ENCODE data around the gene GTPBP1. TPM values are rescaled to one million over a fixed set of nuclear protein-coding genes. Genes with fewer than 3 reads are reported as not detected.

The GTPBP1 gene
- total and polyA plus RNA-seq, 2 of the 13 experiments (the other 11 are each of a cell fraction or from before 2014, with no cell fraction given) = 22.3 to 27.0 TPM

GRCh38 chr22:38656256-38657044 is 49.3 kb upstream of the GTPBP1 start, which contains the start of the genes CBY1 and FAM227A (continued):
- no peak for TF ChIP-seq BATF2 (CRISPR knock-in tag; IDR thresholded peaks at IDR 0.05)
- TF ChIP-seq ZNF713 (CRISPR knock-in tag; IDR thresholded peaks at IDR 0.05) = no peak
- no peak for TF ChIP-seq ZNF7 (CRISPR knock-in tag; IDR thresholded peaks at IDR 0.05)
- TF ChIP-seq NFYC (CRISPR knock-in tag; IDR thresholded peaks at IDR 0.05) = no peak
- TF ChIP-seq SNAI1 (CRISPR knock-in tag; IDR thresholded peaks at IDR 0.05; ENCODE audit: borderline replicate concordance) = no peak
- TF ChIP-seq NR2F6 (IDR thresholded peaks at IDR 0.05) = no peak
- TF ChIP-seq NR2F6 (CRISPR knock-in tag; IDR thresholded peaks at IDR 0.05) = 0 out of 2 replicates have a peak, but pooled peaks have one; percentile 22
- no peak for TF ChIP-seq KLF11 (CRISPR knock-in tag; IDR thresholded peaks at IDR 0.05)
- peak; percentile 91 for TF ChIP-seq SOX5 (CRISPR knock-in tag; IDR thresholded peaks at IDR 0.05; ENCODE audit: borderline replicate concordance)
- no peak for TF ChIP-seq ZNF101 (CRISPR knock-in tag; IDR thresholded peaks at IDR 0.05; ENCODE audit: borderline replicate concordance, low read depth)
- TF ChIP-seq ZNF329 (CRISPR knock-in tag; IDR thresholded peaks at IDR 0.05; ENCODE audit: low read depth) = no peak
- peak; percentile 91 for TF ChIP-seq PHF8 (CRISPR knock-in tag; IDR thresholded peaks at IDR 0.05)
- TF ChIP-seq, protein P1, sequence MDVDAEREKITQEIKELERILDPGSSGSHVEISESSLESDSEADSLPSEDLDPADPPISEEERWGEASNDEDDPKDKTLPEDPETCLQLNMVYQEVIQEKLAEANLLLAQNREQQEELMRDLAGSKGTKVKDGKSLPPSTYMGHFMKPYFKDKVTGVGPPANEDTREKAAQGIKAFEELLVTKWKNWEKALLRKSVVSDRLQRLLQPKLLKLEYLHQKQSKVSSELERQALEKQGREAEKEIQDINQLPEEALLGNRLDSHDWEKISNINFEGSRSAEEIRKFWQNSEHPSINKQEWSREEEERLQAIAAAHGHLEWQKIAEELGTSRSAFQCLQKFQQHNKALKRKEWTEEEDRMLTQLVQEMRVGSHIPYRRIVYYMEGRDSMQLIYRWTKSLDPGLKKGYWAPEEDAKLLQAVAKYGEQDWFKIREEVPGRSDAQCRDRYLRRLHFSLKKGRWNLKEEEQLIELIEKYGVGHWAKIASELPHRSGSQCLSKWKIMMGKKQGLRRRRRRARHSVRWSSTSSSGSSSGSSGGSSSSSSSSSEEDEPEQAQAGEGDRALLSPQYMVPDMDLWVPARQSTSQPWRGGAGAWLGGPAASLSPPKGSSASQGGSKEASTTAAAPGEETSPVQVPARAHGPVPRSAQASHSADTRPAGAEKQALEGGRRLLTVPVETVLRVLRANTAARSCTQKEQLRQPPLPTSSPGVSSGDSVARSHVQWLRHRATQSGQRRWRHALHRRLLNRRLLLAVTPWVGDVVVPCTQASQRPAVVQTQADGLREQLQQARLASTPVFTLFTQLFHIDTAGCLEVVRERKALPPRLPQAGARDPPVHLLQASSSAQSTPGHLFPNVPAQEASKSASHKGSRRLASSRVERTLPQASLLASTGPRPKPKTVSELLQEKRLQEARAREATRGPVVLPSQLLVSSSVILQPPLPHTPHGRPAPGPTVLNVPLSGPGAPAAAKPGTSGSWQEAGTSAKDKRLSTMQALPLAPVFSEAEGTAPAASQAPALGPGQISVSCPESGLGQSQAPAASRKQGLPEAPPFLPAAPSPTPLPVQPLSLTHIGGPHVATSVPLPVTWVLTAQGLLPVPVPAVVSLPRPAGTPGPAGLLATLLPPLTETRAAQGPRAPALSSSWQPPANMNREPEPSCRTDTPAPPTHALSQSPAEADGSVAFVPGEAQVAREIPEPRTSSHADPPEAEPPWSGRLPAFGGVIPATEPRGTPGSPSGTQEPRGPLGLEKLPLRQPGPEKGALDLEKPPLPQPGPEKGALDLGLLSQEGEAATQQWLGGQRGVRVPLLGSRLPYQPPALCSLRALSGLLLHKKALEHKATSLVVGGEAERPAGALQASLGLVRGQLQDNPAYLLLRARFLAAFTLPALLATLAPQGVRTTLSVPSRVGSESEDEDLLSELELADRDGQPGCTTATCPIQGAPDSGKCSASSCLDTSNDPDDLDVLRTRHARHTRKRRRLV (CRISPR knock-in tag; IDR thresholded peaks at IDR 0.05) = no peak
- no peak for TF ChIP-seq ZFAT (CRISPR knock-in tag; conservative IDR thresholded peaks at IDR 0.05)
- TF ChIP-seq ZNF800 (CRISPR knock-in tag; IDR thresholded peaks at IDR 0.05) = peak; percentile 60
- TF ChIP-seq ZNF784 (CRISPR knock-in tag; IDR thresholded peaks at IDR 0.05; ENCODE audit: borderline replicate concordance) = peak; percentile 81; the same call in 1 of the 2 replicates
- TF ChIP-seq TCF12 (IDR thresholded peaks at IDR 0.05) = no peak
- no peak for TF ChIP-seq TCF12 (CRISPR knock-in tag; IDR thresholded peaks at IDR 0.05)
- no peak for TF ChIP-seq ZNF205 (CRISPR knock-in tag; IDR thresholded peaks at IDR 0.05)
- no peak; the same call in 1 of the 2 replicates for TF ChIP-seq POGK (CRISPR knock-in tag; conservative IDR thresholded peaks at IDR 0.05)
- no peak for TF ChIP-seq MTA1 (CRISPR knock-in tag; IDR thresholded peaks at IDR 0.05; ENCODE audit: borderline replicate concordance)
